ENCODE results near the gene PJA1. TPM values are rescaled to one million over a fixed set of nuclear protein-coding genes. Genes with fewer than 3 reads are reported as not detected.

Gene PJA1
- polyA plus RNA-seq, 2 of the 4 experiments (the other 2 are of a cell fraction): 19.6 to 20.2 TPM

GRCh38 chrX:69146739-69147138, 18.5 kb downstream of the PJA1 start:
- ChIA-PET POLR2A (no interaction called here), CTCF (interaction anchor here (0.7 kb wide), 1 partner anchor 11 kb away, joined by 3 read pairs; no protein-coding TSS in a partner anchor)
- no peak overlapping the region for H3K4me2 ChIP-seq
- no peak for TF ChIP-seq ESRRA (IDR thresholded peaks at IDR 0.05; ENCODE audit: borderline replicate concordance, low read length)
- TF ChIP-seq GATA3 (IDR thresholded peaks at IDR 0.05; ENCODE audit: borderline replicate concordance): no peak
- no peak for TF ChIP-seq USF2 (IDR thresholded peaks at IDR 0.05)
- TF ChIP-seq RFX5 (IDR thresholded peaks at IDR 0.05): no peak
- TF ChIP-seq SREBF2 (IDR thresholded peaks at IDR 0.05): no peak
- no peak for TF ChIP-seq JUN (IDR thresholded peaks at IDR 0.05)
- TF ChIP-seq RNF2 (IDR thresholded peaks at IDR 0.05; ENCODE audit: borderline replicate concordance, low read depth): no peak
- TF ChIP-seq HOXB13 (CRISPR knock-in tag; IDR thresholded peaks at IDR 0.05; ENCODE audit: low read depth): no peak
- no peak for TF ChIP-seq CHD2 (IDR thresholded peaks at IDR 0.05; ENCODE audit: low read length, partially characterized antibody)
- TF ChIP-seq CHD4 (IDR thresholded peaks at IDR 0.05; ENCODE audit: borderline replicate concordance): no peak
- no peak for TF ChIP-seq BHLHE40 (IDR thresholded peaks at IDR 0.05; ENCODE audit: low read depth, low read length)
- TF ChIP-seq HEYL (CRISPR knock-in tag; IDR thresholded peaks at IDR 0.05): no peak
- TF ChIP-seq MAX (IDR thresholded peaks at IDR 0.05): no peak
- no peaks in the 10 kb centered on the region for H3K9me3 ChIP-seq
- H3K27ac ChIP-seq: no peak overlapping the region
- H3K4me1 ChIP-seq: peaks cover 10% of the 10 kb centered on the region; the same call in 2 of the 3 replicates
- ATAC-seq (no peak), DNase-seq (ENCODE audit: low read depth in 1 of 2, low spot score in 1 of 2) (no peak), FAIRE-seq (no peak)
- H3K4me3 ChIP-seq: no peak overlapping the region
- WGBS (ENCODE audit: missing lambda C conversion rate): 85% methylated on average over 4 of the region's 4 CpGs

- DNase-seq (ENCODE audit: low read depth in 1 of 2, low spot score in 1 of 2) (no peak), ATAC-seq (no peak), FAIRE-seq (peak; percentile 56)
- H3K4me3 ChIP-seq: no peak overlapping the region
- TF ChIP-seq RFX5 (IDR thresholded peaks at IDR 0.05) (no peak), ESRRA (IDR thresholded peaks at IDR 0.05; ENCODE audit: borderline replicate concordance, low read length) (no peak), USF2 (IDR thresholded peaks at IDR 0.05) (no peak), CTCF (IDR thresholded peaks at IDR 0.05) (no peak), KDM1A (IDR thresholded peaks at IDR 0.05; ENCODE audit: low read depth) (no peak), MAZ (IDR thresholded peaks at IDR 0.05; ENCODE audit: borderline replicate concordance, low read depth, low read length) (no peak), HOXA7 (CRISPR knock-in tag; IDR thresholded peaks at IDR 0.05) (no peak), BCL3 (IDR thresholded peaks at IDR 0.05) (no peak), POLR2A (IDR thresholded peaks at IDR 0.05; ENCODE audit: low read length) (no peak)
- H3K27ac ChIP-seq: no peak overlapping the region
- H3K4me2 ChIP-seq: no peak overlapping the region
- peaks cover 6% of the 10 kb centered on the region; the same call in 2 of the 3 replicates for H3K4me1 ChIP-seq
- ChIA-PET CTCF (interaction anchor here (1.3 kb wide), 1 partner anchor 10 kb away, joined by 6 read pairs; no protein-coding TSS in a partner anchor), POLR2A (interaction anchor here (0.7 kb wide), 1 partner anchor 12 kb away, joined by 10 read pairs; no protein-coding TSS in a partner anchor)
- H3K9me3 ChIP-seq: no peaks in the 10 kb centered on the region
- 86% methylated on average over 5 of the region's 5 CpGs for WGBS (ENCODE audit: missing lambda C conversion rate)
These were observed 19.5 kb downstream of the PJA1 start for GRCh38 chrX:69145714-69146113.
